GM21526 (cell line): Measurements from ENCODE around the gene RPS2.

Source experiments
- ATAC-seq: cut with Tn5 transposase; IDR thresholded peaks from one replicate; pipeline ENCODE4 v1.9.1; 2021; ENCODE audit warnings: moderate library complexity; ENCODE audit not compliant: unreplicated experiment, low FRiP score

RPS2 gene

GRCh38 chr16:1982991-1983543 lies 18.4 kb upstream of the RPS2 start:
- no peak for ATAC-seq

GRCh38 chr16:1982013-1982433 lies 17.4 kb upstream of the RPS2 start:
- ATAC-seq, result no peak

GRCh38 chr16:1981398-1981836 lies 16.8 kb upstream of the RPS2 start, which contains the start of gene NOXO1:
Gene NOXO1 (minus strand): TSS chr16:1981469. CDS start chr16:1981179, 290 bp downstream.
- no peak for ATAC-seq

GRCh38 chr16:1980770-1981087 lies 16.1 kb upstream of the RPS2 start:
- no peak for ATAC-seq

GRCh38 chr16:1980030-1980769 lies 15.6 kb upstream of the RPS2 start:
- ATAC-seq, result no peak

GRCh38 chr16:1979271-1980029 lies 14.8 kb upstream of the RPS2 start:
- no peak for ATAC-seq

- no peak for ATAC-seq
Measured at GRCh38 chr16:1978476-1979120, 14.0 kb upstream of the RPS2 start.

- no peak for ATAC-seq
Measured at GRCh38 chr16:1977875-1978268, 13.2 kb upstream of the RPS2 start.

- ATAC-seq, result no peak
Measured at GRCh38 chr16:1976951-1977874, 12.6 kb upstream of the RPS2 start.

- ATAC-seq, result no peak
Measured at GRCh38 chr16:1976216-1976520, 11.5 kb upstream of the RPS2 start.

- ATAC-seq, result no peak
Measured at GRCh38 chr16:1975432-1976215, 11.0 kb upstream of the RPS2 start.

GRCh38 chr16:1974157-1975070 lies 9.8 kb upstream of the RPS2 start:
- ATAC-seq, result no peak

GRCh38 chr16:1973461-1974156 lies 9.0 kb upstream of the RPS2 start:
- ATAC-seq, result no peak

- ATAC-seq, result no peak
Measured at GRCh38 chr16:1972490-1972877, 7.9 kb upstream of the RPS2 start.

GRCh38 chr16:1971796-1972489 lies 7.3 kb upstream of the RPS2 start, which contains the start of gene TBL3:
Gene TBL3 (plus strand): TSS chr16:1972053. CDS start chr16:1972165, 112 bp downstream.
- ATAC-seq, result peak; percentile 64

GRCh38 chr16:1968146-1968953 lies 3.7 kb upstream of the RPS2 start:
- ATAC-seq, result no peak
